ENCODE data around the gene TFEB. TPM values are rescaled to one million over a fixed set of nuclear protein-coding genes. Genes with fewer than 3 reads are reported as not detected.

Gene TFEB
- total and polyA plus RNA-seq, 10 donors = 55.9 to 150 (median 76.9) TPM

DNA sequence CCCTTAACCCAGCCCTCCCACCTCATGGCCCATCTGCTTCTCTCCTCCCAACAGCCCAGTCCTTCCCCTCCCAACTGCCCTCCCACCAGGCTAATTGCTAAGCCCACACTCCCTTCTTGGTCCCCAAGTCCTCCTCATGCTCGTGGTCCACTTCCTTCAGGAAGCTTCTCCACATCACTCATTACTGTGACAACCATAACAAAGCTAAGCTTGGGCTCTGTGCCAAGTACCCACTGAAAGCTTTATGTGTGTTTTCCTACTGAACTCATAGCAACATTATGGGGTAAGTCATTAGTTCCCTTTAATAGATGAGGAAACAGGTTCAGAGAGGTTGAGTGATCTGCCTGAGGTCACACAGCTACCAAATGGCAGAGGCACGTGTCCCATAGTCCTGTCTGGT lies 28.1 kb upstream of the TFEB start:
- Histone ChIP-seq H3K27me3 (replicated peaks in 1 of 7) (no peaks in the 10 kb centered on the region), H3K36me3 (no peaks in the 10 kb centered on the region), H3K9me3 (no peaks in the 10 kb centered on the region), H3K4me1 (peaks cover 0 to 21% (median 8%) of the 10 kb centered on the region in 6 donors), H3K27ac (no peak overlapping the region), H3K4me3 (no peak overlapping the region)
- TF ChIP-seq POLR2AphosphoS5 (IDR thresholded peaks at IDR 0.05) = no peak
- TF ChIP-seq POLR2A (IDR thresholded peaks at IDR 0.05) = no peak
- TF ChIP-seq, protein P1, sequence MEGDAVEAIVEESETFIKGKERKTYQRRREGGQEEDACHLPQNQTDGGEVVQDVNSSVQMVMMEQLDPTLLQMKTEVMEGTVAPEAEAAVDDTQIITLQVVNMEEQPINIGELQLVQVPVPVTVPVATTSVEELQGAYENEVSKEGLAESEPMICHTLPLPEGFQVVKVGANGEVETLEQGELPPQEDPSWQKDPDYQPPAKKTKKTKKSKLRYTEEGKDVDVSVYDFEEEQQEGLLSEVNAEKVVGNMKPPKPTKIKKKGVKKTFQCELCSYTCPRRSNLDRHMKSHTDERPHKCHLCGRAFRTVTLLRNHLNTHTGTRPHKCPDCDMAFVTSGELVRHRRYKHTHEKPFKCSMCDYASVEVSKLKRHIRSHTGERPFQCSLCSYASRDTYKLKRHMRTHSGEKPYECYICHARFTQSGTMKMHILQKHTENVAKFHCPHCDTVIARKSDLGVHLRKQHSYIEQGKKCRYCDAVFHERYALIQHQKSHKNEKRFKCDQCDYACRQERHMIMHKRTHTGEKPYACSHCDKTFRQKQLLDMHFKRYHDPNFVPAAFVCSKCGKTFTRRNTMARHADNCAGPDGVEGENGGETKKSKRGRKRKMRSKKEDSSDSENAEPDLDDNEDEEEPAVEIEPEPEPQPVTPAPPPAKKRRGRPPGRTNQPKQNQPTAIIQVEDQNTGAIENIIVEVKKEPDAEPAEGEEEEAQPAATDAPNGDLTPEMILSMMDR (IDR thresholded peaks at IDR 0.05 in 8 of 11, conservative IDR thresholded peaks at IDR 0.05 in 3 of 11) = no peak
- whole genome bisulfite sequencing, 5 donors = 12 to 26% (median 18%) methylated on average over 2 of the region's 2 CpGs
- intact Hi-C loops (cut with DNase I; ENCODE audit: low total_unique reads) = no loop called here
- DNase-seq = no peak

DNA sequence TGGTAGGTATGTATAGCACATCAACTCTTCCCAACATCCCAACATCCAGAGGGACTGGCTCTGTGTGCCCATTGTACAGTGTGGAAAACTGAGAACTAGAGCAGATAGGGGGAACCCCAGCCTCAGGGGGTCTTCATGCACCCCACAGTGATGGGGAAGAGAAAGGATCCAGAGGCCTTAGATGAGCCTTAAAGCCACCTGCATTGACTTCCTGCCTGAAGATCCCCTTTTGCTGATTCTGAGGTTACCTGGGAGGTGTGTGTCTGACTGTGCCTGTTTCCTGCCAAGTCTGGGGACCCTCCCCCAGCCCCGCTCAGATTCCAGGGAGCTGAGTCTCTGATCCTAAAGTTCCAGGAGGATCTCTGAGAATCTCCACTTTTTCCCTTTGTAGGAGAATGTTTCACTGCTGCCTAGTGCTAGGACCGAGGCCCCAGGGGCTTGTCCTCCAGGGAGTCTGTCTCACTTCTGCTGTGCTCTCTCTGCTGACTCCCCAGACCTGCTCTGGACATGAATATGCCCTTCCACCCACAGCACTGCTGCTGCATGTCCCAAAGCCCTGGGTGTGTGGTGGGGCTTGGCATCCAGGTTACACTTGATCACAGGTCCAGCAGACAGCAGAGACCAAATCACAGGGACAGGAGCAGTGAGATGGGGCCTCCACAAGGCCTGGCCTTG lies 24.6 kb upstream of the TFEB start:
- Histone ChIP-seq H3K27ac (no peak overlapping the region), H3K4me3 (no peak overlapping the region), H3K9me3 (no peaks in the 10 kb centered on the region), H3K4me1 (no peaks in the 10 kb centered on the region), H3K27me3 (replicated peaks in 1 of 7) (peaks cover 0 to 5% (median 0%) of the 10 kb centered on the region in 7 donors), H3K36me3 (no peaks in the 10 kb centered on the region)
- TF ChIP-seq POLR2A (IDR thresholded peaks at IDR 0.05) (no peak), POLR2AphosphoS5 (IDR thresholded peaks at IDR 0.05) (no peak)
- TF ChIP-seq, protein P1 (IDR thresholded peaks at IDR 0.05 in 8 of 11, conservative IDR thresholded peaks at IDR 0.05 in 3 of 11) = no peak
- intact Hi-C loops (cut with DNase I; ENCODE audit: low total_unique reads) = no loop called here
- no peak for DNase-seq
- WGBS, 5 donors = 50 to 89% (median 85%) methylated on average over 2 of the region's 2 CpGs

DNA sequence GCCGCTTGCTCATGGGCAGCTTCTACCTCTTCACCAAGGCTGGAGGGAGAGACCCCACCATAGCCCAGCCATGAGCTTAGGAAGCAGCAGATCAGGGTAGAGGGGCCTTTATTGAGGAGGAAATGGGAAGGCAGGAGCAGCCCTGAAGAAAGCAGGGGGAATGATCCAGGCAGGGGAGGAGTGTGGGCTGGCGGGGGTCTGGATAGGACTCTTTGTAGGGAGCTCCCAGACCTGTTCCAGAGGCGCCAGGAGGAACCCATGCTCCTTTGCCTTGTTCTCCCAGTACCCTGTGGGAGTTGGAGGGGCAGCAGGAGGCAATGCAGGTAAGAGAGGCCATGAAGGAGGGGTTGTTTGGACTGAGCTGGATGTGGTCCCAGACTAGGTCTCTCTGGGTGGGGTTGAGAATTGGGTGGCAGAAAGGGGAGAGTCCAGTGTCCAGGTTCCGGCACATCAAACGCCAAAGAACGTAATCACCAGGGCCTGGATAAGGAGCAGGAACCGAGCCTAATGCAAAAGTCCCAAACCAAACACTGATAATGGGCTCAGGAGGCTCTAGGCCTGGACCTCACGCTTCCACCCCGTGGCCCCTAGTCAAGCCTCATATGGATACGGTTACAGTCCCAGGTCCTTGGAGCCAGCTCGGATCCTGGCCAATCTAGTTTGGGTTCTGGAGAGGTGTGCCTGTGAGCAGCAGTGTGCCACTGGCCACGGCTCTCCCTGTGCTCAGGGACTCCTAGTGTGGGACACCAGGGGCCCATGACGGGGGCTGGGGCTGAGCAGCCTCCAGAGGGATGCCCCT lies 23.9 kb upstream of the TFEB start:
- intact Hi-C loops (cut with DNase I; ENCODE audit: low total_unique reads) = no loop called here

More for the DNA sequence above, 23.9 kb upstream of the TFEB start:
- peaks cover 0 to 5% (median 0%) of the 10 kb centered on the region in 7 donors for H3K27me3 ChIP-seq (replicated peaks in 1 of 7)
- 88 to 99% (median 91%) methylated on average over 13 of the region's 13 CpGs for WGBS, 5 donors
- no peaks in the 10 kb centered on the region for H3K9me3 ChIP-seq
- H3K4me3 ChIP-seq = no peak overlapping the region
- no peaks in the 10 kb centered on the region for H3K4me1 ChIP-seq
- no peak for DNase-seq
- no peaks in the 10 kb centered on the region for H3K36me3 ChIP-seq
- TF ChIP-seq POLR2AphosphoS5 (IDR thresholded peaks at IDR 0.05) (no peak), POLR2A (IDR thresholded peaks at IDR 0.05) (no peak)
- TF ChIP-seq, protein P1 (IDR thresholded peaks at IDR 0.05 in 8 of 11, conservative IDR thresholded peaks at IDR 0.05 in 3 of 11) = no peak
- no peak overlapping the region for H3K27ac ChIP-seq

Measured in spleen (tissue), 11 donors.